CD14-positive monocyte (primary cell): Measurements from ENCODE around the gene RGL1. TPM values are rescaled to one million over a fixed set of nuclear protein-coding genes. Genes with fewer than 3 reads are reported as not detected.

ENCODE experiments used
- DNase-seq, 3 donors: peaks; one replicate each; pipeline ENCODE4 v3.0.0-alpha.2; 2011 to 2022
- H2AFZ ChIP-seq: 2 replicates; pipeline ENCODE4 v1.6.0; 2012; ENCODE audit warnings: mild to moderate bottlenecking, low read depth, low read length, inconsistent platforms; ENCODE audit not compliant: insufficient read depth, poor library complexity, severe bottlenecking
- H3K27ac ChIP-seq, 2 donors: 1 replicate in 1 of 2; 2 replicates in 1 of 2; pipeline ENCODE4 v1.5.1; 2012 to 2013; ENCODE audit warnings: low read length in 2 of 2, control low read depth in 1 of 2, inconsistent platforms in 1 of 2, low read depth in 1 of 2, mild to moderate bottlenecking in 1 of 2
- H3K27me3 ChIP-seq, 2 donors: one replicate each; pipeline versions ENCODE4 v1.6.0 to v1.6.1; 2011 to 2013; ENCODE audit warnings: low read length in 2 of 2; ENCODE audit not compliant: control insufficient read depth in 2 of 2, insufficient read depth in 2 of 2
- H3K36me3 ChIP-seq, 2 donors: replicated peaks in 1 of 2; 1 replicate in 1 of 2; 2 replicates in 1 of 2; pipeline versions ENCODE4 v1.5.1 to v1.6.1; 2012 to 2013; ENCODE audit warnings: low read length in 2 of 2, control low read depth in 1 of 2, inconsistent platforms in 1 of 2, mild to moderate bottlenecking in 1 of 2; ENCODE audit not compliant: insufficient read depth in 2 of 2, control insufficient read depth in 1 of 2
- H3K4me1 ChIP-seq, 2 donors: 1 replicate in 1 of 2; 2 replicates in 1 of 2; pipeline versions ENCODE4 v1.5.1 to v1.6.1; 2012 to 2013; ENCODE audit warnings: low read length in 2 of 2, control low read depth in 1 of 2, inconsistent platforms in 1 of 2, mild to moderate bottlenecking in 1 of 2, moderate library complexity in 1 of 2; ENCODE audit not compliant: insufficient read depth in 2 of 2, control insufficient read depth in 1 of 2
- H3K4me2 ChIP-seq: replicated peaks from 2 replicates; pipeline ENCODE3; 2012; ENCODE audit warnings: low read length, moderate library complexity, mild to moderate bottlenecking; ENCODE audit not compliant: poor library complexity, severe bottlenecking; ENCODE audit errors: extremely low read depth
- H3K4me3 ChIP-seq, 3 experiments: fragments of 200-600 bp in 1 of 3; sonication (generic) in 1 of 3; replicated peaks in 1 of 3; 1 replicate in 2 of 3; 2 replicates in 1 of 3; pipeline ENCODE4 v1.5.1; 2011 to 2013; ENCODE audit warnings: low read length in 3 of 3, mild to moderate bottlenecking in 3 of 3, control low read depth in 2 of 3, low read depth in 2 of 3, inconsistent platforms in 1 of 3, moderate library complexity in 1 of 3
- H3K79me2 ChIP-seq: 2 replicates; pipeline ENCODE4 v1.6.0; 2012; ENCODE audit warnings: mild to moderate bottlenecking, control low read depth, inconsistent platforms, low read length, moderate library complexity; ENCODE audit not compliant: insufficient read depth
- H3K9ac ChIP-seq: 2 replicates; pipeline ENCODE4 v1.6.0; 2017; ENCODE audit warnings: low read length, mild to moderate bottlenecking; ENCODE audit not compliant: insufficient read depth, poor library complexity, severe bottlenecking
- H3K9me3 ChIP-seq, 2 donors: replicated peaks in 1 of 2; 1 replicate in 1 of 2; 2 replicates in 1 of 2; pipeline versions ENCODE4 v1.5.1 to v1.6.1; 2012 to 2013; ENCODE audit warnings: low read length in 2 of 2, control low read depth in 1 of 2; ENCODE audit not compliant: control insufficient read depth in 1 of 2, insufficient read depth in 1 of 2
- H4K20me1 ChIP-seq: 2 replicates; pipeline ENCODE4 v1.6.0; 2012; ENCODE audit warnings: mild to moderate bottlenecking, low read length, control low read depth, moderate library complexity; ENCODE audit not compliant: insufficient read depth
- H3K27ac Mint-ChIP-seq, 7 donors: one replicate each; pipeline ENCODE4 v1.8.0; 2020; ENCODE audit warnings: mild to moderate bottlenecking in 7 of 7, mixed read lengths in 7 of 7, moderate library complexity in 6 of 7, inconsistent platforms in 2 of 7
- H3K27me3 Mint-ChIP-seq, 3 donors: one replicate each; pipeline ENCODE4 v1.8.0; 2021 to 2022; ENCODE audit warnings: low read depth in 3 of 3, mild to moderate bottlenecking in 3 of 3, mixed read lengths in 3 of 3, moderate library complexity in 3 of 3, inconsistent platforms in 1 of 3
- H3K36me3 Mint-ChIP-seq, 2 donors: one replicate each; pipeline ENCODE4 v1.8.0; 2020; ENCODE audit warnings: mixed read lengths in 2 of 2, inconsistent platforms in 1 of 2, mild to moderate bottlenecking in 1 of 2
- H3K4me1 Mint-ChIP-seq: one replicate; pipeline ENCODE4 v1.8.0; 2020; ENCODE audit warnings: mild to moderate bottlenecking, mixed read lengths
- H3K4me3 Mint-ChIP-seq, 2 donors: one replicate each; pipeline ENCODE4 v1.8.0; 2020; ENCODE audit warnings: mild to moderate bottlenecking in 2 of 2, mixed read lengths in 2 of 2, moderate library complexity in 1 of 2
- H3K9me3 Mint-ChIP-seq, 7 donors: one replicate each; pipeline ENCODE4 v1.8.0; 2020 to 2022; ENCODE audit warnings: mixed read lengths in 7 of 7, mild to moderate bottlenecking in 6 of 7, moderate library complexity in 6 of 7, inconsistent platforms in 2 of 7
- WGBS: methylation state at CpG from one replicate; pipeline ENCODE4 v1.1.5; 2013; ENCODE audit warnings: missing lambda C conversion rate; ENCODE audit not compliant: insufficient coverage; 5-methylcytosine and 5-hydroxymethylcytosine counted together
- intact Hi-C, 2 donors: fragments of 100-400 bp; cut with micrococcal nuclease; formaldehyde crosslinking; loops; one replicate each; pipeline versions ENCODE4 v1.15.0 to v1.15.1; 2023
- polyA plus RNA-seq, 3 donors: library from polyadenylated mRNA; depleted of rRNA in 1 of 3; unstranded in 2 of 3; stranded (reverse) in 1 of 3; fragments of 300-500 nt in 2 of 3; fragments of >200 nt in 1 of 3; fragmentation: Illumina TruSeq in 2 of 3; gene quantifications; 1 replicate in 2 of 3; 2 replicates in 1 of 3; pipeline ENCODE4 v1.2.3, GENCODE V29; 2012 to 2021
- TF ChIP-seq, protein P1 (sequence below): fragments of 200-600 bp; IDR thresholded peaks from one replicate; pipeline ENCODE4 v1.8.0; 2022; ENCODE audit warnings: antibody characterized with exemption, mild to moderate bottlenecking

RGL1 gene
- polyA plus RNA-seq, 3 donors: 1.2 to 3.3 (median 2.0) TPM

DNA sequence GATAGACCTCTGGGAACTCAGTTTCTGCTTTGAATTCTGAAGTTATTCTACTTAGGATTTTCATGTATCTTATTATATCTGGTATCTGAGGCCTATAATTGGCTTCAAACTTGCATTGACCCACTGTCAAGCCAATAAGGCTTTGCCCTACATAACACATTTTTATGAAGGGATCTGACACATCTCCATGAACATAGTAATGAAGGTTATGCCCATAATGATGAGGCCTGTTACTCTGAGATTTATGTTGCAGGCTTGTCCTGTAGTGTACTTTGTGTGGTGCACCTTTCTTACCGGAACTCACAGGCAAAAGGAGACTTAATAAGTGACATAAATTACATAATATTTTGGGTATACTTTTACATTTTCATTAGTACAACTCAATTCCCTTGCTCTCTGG, 14.1 kb downstream of the RGL1 start:
- Mint-ChIP-seq H3K36me3 (no peaks in the 10 kb centered on the region), H3K27ac (no peak overlapping the region), H3K9me3 (peaks cover 0 to 2% (median 0%) of the 10 kb centered on the region in 7 donors), H3K4me1 (peaks cover 18% of the 10 kb centered on the region), H3K4me3 (no peak overlapping the region), H3K27me3 (peaks cover 0 to 2% (median under 1%) of the 10 kb centered on the region in 3 donors)
- Histone ChIP-seq H3K9ac (no peak overlapping the region), H3K4me3 (no peak overlapping the region), H3K27me3 (no peaks in the 10 kb centered on the region), H3K27ac (no peak overlapping the region), H3K9me3 (no peaks in the 10 kb centered on the region), H3K4me2 (no peak overlapping the region), H4K20me1 (no peaks in the 10 kb centered on the region), H2AFZ (no peak overlapping the region), H3K4me1 (peaks cover 11 to 14% of the 10 kb centered on the region in 2 donors), H3K79me2 (no peaks in the 10 kb centered on the region), H3K36me3 (no peaks in the 10 kb centered on the region)
- DNase-seq: no peak
- intact Hi-C loops: no loop called here
- TF ChIP-seq, protein P1, sequence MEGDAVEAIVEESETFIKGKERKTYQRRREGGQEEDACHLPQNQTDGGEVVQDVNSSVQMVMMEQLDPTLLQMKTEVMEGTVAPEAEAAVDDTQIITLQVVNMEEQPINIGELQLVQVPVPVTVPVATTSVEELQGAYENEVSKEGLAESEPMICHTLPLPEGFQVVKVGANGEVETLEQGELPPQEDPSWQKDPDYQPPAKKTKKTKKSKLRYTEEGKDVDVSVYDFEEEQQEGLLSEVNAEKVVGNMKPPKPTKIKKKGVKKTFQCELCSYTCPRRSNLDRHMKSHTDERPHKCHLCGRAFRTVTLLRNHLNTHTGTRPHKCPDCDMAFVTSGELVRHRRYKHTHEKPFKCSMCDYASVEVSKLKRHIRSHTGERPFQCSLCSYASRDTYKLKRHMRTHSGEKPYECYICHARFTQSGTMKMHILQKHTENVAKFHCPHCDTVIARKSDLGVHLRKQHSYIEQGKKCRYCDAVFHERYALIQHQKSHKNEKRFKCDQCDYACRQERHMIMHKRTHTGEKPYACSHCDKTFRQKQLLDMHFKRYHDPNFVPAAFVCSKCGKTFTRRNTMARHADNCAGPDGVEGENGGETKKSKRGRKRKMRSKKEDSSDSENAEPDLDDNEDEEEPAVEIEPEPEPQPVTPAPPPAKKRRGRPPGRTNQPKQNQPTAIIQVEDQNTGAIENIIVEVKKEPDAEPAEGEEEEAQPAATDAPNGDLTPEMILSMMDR: no peak
- no CpG with 5 or more reads among the region's 1 CpG for WGBS

DNA sequence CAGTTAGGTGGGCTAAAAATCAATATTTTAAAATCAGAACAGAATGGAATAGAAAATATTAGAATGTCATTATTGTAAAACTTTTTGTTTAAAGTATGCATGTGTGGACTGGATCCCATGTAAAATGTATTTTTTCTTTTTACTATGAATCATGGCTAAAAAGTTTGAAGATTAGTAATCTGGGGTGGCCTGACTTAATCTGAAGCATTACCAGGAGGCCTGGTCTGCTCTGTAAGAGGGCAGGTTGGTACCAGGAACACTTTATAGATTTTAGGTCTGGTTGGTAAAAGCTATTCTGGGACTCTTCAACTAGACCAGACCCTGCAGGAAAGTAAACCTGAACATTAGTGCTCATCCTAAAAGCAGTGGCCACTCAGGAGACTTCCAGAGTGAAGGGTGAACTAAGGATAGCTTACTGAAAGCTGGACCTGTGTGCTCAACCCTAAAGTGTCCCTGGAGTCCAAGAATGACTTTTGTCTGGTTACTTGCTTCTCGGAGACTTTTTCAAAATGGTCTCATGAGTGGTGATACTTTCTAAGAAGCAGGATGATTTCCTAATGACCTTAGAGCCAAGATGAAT, 16.5 kb downstream of the RGL1 start:
- TF ChIP-seq, protein P1: no peak
- Histone ChIP-seq H3K9ac (no peak overlapping the region), H3K27me3 (no peaks in the 10 kb centered on the region), H3K4me1 (peaks cover 11 to 14% of the 10 kb centered on the region in 2 donors), H3K4me2 (no peak overlapping the region), H3K4me3 (no peak overlapping the region), H3K79me2 (no peaks in the 10 kb centered on the region), H2AFZ (no peak overlapping the region), H3K27ac (no peak overlapping the region), H3K9me3 (no peaks in the 10 kb centered on the region), H3K36me3 (no peaks in the 10 kb centered on the region), H4K20me1 (no peaks in the 10 kb centered on the region)
- no peak overlapping the region for H3K27ac Mint-ChIP-seq
- no peak overlapping the region for H3K4me3 Mint-ChIP-seq
- intact Hi-C loops: no loop called here
- H3K27me3 Mint-ChIP-seq: peaks cover 0 to 2% (median 1%) of the 10 kb centered on the region in 3 donors
- 100% methylated on average over 1 of the region's 1 CpG for WGBS
- peaks cover 18% of the 10 kb centered on the region for H3K4me1 Mint-ChIP-seq
- H3K9me3 Mint-ChIP-seq: peaks cover 0 to 2% (median 0%) of the 10 kb centered on the region in 7 donors
- H3K36me3 Mint-ChIP-seq: no peaks in the 10 kb centered on the region
- DNase-seq: no peak
